Neuronal stem cell (in vitro differentiated cells): Measurements from ENCODE around the gene MON1B.

Experiments
- DNase-seq: peaks from one replicate; pipeline ENCODE4 v3.0.0-alpha.2; 2013; ENCODE audit warnings: low spot score
- H2AFZ ChIP-seq: one replicate; pipeline ENCODE4 v1.6.1; 2013; ENCODE audit warnings: mild to moderate bottlenecking, low read length, inconsistent platforms
- H2AK5ac ChIP-seq: 2 replicates; pipeline ENCODE4 v1.6.1; 2013; ENCODE audit warnings: low read depth, mild to moderate bottlenecking, inconsistent platforms, low read length, moderate library complexity, mixed read lengths
- H2BK120ac ChIP-seq: 2 replicates; pipeline ENCODE4 v1.6.1; 2013; ENCODE audit warnings: low read depth, mild to moderate bottlenecking, inconsistent platforms, low read length, moderate library complexity, mixed read lengths
- H2BK12ac ChIP-seq: one replicate; pipeline ENCODE4 v1.6.1; 2013; ENCODE audit warnings: low read length, inconsistent platforms
- H2BK15ac ChIP-seq: 2 replicates; pipeline ENCODE4 v1.6.1; 2013; ENCODE audit warnings: mild to moderate bottlenecking, low read length, inconsistent platforms, mixed read lengths
- H2BK5ac ChIP-seq: one replicate; pipeline ENCODE4 v1.6.1; 2013; ENCODE audit warnings: inconsistent platforms, mild to moderate bottlenecking, low read length, moderate library complexity
- H3K14ac ChIP-seq: one replicate; pipeline ENCODE4 v1.6.1; 2013; ENCODE audit warnings: low read length, inconsistent platforms
- H3K18ac ChIP-seq: 2 replicates; pipeline ENCODE4 v1.6.1; 2013; ENCODE audit warnings: low read length, inconsistent platforms
- H3K23ac ChIP-seq: 2 replicates; pipeline ENCODE4 v1.6.1; 2013; ENCODE audit warnings: low read depth, mild to moderate bottlenecking, mixed read lengths, low read length, inconsistent platforms; ENCODE audit not compliant: poor library complexity
- H3K27ac ChIP-seq: replicated peaks from 3 replicates; pipeline ENCODE4 v1.5.1; 2013; ENCODE audit warnings: low read length, inconsistent platforms
- H3K27me3 ChIP-seq, 3 experiments: 2 replicates each; pipeline ENCODE4 v1.6.1; 2013; ENCODE audit warnings: low read length in 3 of 3, mild to moderate bottlenecking in 2 of 3, inconsistent platforms in 1 of 3, low read depth in 1 of 3, mixed read lengths in 1 of 3, moderate library complexity in 1 of 3; ENCODE audit not compliant: control insufficient read depth in 3 of 3, insufficient read depth in 3 of 3
- H3K36me3 ChIP-seq, 2 donors: replicated peaks in 1 of 2; 2 replicates each; pipeline ENCODE4 v1.6.1; 2013; ENCODE audit warnings: low read length in 2 of 2; ENCODE audit not compliant: control insufficient read depth in 2 of 2, insufficient read depth in 2 of 2
- H3K4ac ChIP-seq: 2 replicates; pipeline ENCODE4 v1.6.1; 2013; ENCODE audit warnings: inconsistent platforms, mild to moderate bottlenecking, low read length, moderate library complexity
- H3K4me1 ChIP-seq, 2 donors: 1 replicate in 1 of 2; 2 replicates in 1 of 2; pipeline ENCODE4 v1.6.1; 2013; ENCODE audit warnings: low read length in 2 of 2, low read depth in 1 of 2; ENCODE audit not compliant: control insufficient read depth in 2 of 2, insufficient read depth in 1 of 2
- H3K4me2 ChIP-seq: one replicate; pipeline ENCODE4 v1.6.1; 2013; ENCODE audit warnings: mild to moderate bottlenecking, low read length, inconsistent platforms; ENCODE audit not compliant: insufficient read depth, poor library complexity, severe bottlenecking
- H3K4me3 ChIP-seq, 2 donors: 2 replicates each; pipeline ENCODE4 v1.5.1; 2013; ENCODE audit warnings: low read length in 2 of 2, mild to moderate bottlenecking in 2 of 2, inconsistent platforms in 1 of 2, moderate library complexity in 1 of 2
- H3K79me1 ChIP-seq: one replicate; pipeline ENCODE4 v1.6.1; 2013; ENCODE audit warnings: low read depth, mild to moderate bottlenecking, inconsistent platforms, low read length, moderate library complexity
- H3K9ac ChIP-seq: one replicate; pipeline ENCODE4 v1.6.1; 2013; ENCODE audit warnings: mild to moderate bottlenecking, low read depth, low read length, inconsistent platforms; ENCODE audit not compliant: poor library complexity
- H3K9me3 ChIP-seq, 2 donors: replicated peaks in 1 of 2; 2 replicates each; pipeline versions ENCODE3 to v1.6.1; 2013; ENCODE audit warnings: low read length in 2 of 2, mild to moderate bottlenecking in 2 of 2, inconsistent platforms in 1 of 2, low read depth in 1 of 2, mixed read lengths in 1 of 2, moderate library complexity in 1 of 2; ENCODE audit not compliant: control insufficient read depth in 2 of 2, insufficient read depth in 1 of 2
- H4K8ac ChIP-seq: one replicate; pipeline ENCODE4 v1.6.1; 2013; ENCODE audit warnings: low read depth, mild to moderate bottlenecking, inconsistent platforms, low read length, moderate library complexity
- H4K91ac ChIP-seq: one replicate; pipeline ENCODE4 v1.6.1; 2013; ENCODE audit warnings: low read length, low read depth, mild to moderate bottlenecking, inconsistent platforms; ENCODE audit not compliant: poor library complexity
- WGBS, 2 donors: extraction: QIAGEN DNeasy Blood & Tissue Kit; methylation state at CpG; one replicate each; pipeline ENCODE4 v1.1.7; 2013; ENCODE audit warnings: missing lambda C conversion rate in 2 of 2, mixed read lengths in 1 of 2; ENCODE audit not compliant: insufficient read length in 2 of 2, insufficient replicate concordance in 1 of 2; ENCODE audit errors: extremely low coverage in 2 of 2; 5-methylcytosine and 5-hydroxymethylcytosine counted together

Gene MON1B

DNA sequence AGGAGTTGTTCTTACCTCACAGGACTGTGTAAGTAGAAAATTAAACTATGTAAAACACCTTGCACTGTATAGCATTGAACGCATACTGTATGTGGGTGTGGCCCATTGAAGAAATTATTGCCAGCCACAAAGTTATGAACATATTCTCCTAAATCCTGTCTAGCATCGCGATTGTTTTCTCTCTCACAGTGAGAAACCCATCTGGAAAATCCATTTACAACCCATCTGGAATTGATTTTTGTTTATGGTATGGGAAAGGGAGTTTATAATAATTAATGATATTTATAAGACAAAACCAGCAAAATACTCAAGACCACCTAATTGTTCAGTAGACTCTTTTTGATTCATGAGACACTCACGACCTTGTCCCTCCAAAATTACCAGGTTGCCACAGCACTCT is 22.1 kb upstream of the MON1B start:
- Histone ChIP-seq H4K8ac (no peak overlapping the region), H3K79me1 (no peaks in the 10 kb centered on the region), H3K23ac (no peak overlapping the region), H3K14ac (no peak overlapping the region), H3K9me3 (no peaks in the 10 kb centered on the region), H3K4me3 (no peak overlapping the region), H3K4ac (no peak overlapping the region), H2AFZ (no peak overlapping the region), H3K36me3 (no peaks in the 10 kb centered on the region), H3K9ac (no peak overlapping the region), H3K27ac (no peak overlapping the region), H3K4me2 (no peak overlapping the region), H3K18ac (no peak overlapping the region), H2BK5ac (no peak overlapping the region), H2BK12ac (no peak overlapping the region), H2AK5ac (no peak overlapping the region), H3K27me3 (no peaks in the 10 kb centered on the region), H2BK120ac (no peak overlapping the region), H3K4me1 (no peaks in the 10 kb centered on the region), H2BK15ac (no peak overlapping the region), H4K91ac (no peak overlapping the region)
- WGBS, 2 donors: no CpG with 5 or more reads among the region's 4 CpGs
- DNase-seq: no peak

DNA sequence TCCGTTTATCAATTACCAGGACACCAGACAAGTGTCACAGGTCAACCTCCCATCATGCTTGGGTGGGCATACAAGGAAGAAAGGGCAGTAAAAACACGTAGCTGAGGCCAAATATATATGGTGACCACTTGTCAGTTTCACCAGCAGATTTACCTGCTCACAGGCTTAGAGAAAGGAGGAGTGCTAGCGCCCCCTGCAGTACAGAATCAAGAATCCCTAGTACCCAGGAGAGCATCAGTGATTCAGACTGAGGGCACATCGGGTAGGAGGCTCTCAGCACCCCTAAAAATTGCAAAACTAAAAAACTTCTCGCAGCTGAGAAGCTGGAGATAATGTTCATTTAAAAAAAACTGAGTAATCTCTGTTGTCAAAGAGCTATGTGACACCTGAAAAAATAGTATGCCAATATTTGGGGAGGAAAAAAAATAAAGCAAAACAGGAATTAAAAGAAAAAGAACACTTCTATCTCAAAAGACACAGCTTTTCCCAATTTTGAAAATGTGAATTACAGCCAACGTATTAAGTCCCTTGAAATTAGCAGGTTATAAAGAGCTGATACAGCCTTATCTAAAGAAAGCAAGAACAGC is 21.2 kb upstream of the MON1B start:
- DNase-seq: peak; percentile 70
- no peak overlapping the region for H2BK120ac ChIP-seq
- H3K18ac ChIP-seq: no peak overlapping the region
- H4K91ac ChIP-seq: no peak overlapping the region
- H3K79me1 ChIP-seq: no peaks in the 10 kb centered on the region
- no peak overlapping the region for H3K23ac ChIP-seq
- H3K14ac ChIP-seq: no peak overlapping the region
- no peak overlapping the region for H3K27ac ChIP-seq
- H2BK12ac ChIP-seq: no peak overlapping the region
- no peak overlapping the region for H2AK5ac ChIP-seq
- no peaks in the 10 kb centered on the region for H3K27me3 ChIP-seq
- H3K4ac ChIP-seq: no peak overlapping the region
- no peaks in the 10 kb centered on the region for H3K9me3 ChIP-seq
- no peak overlapping the region for H2AFZ ChIP-seq
- H3K4me2 ChIP-seq: no peak overlapping the region
- H3K4me1 ChIP-seq: no peaks in the 10 kb centered on the region
- no peak overlapping the region for H3K4me3 ChIP-seq
- H3K9ac ChIP-seq: no peak overlapping the region
- no peaks in the 10 kb centered on the region for H3K36me3 ChIP-seq
- H4K8ac ChIP-seq: no peak overlapping the region
- H2BK15ac ChIP-seq: no peak overlapping the region
- no CpG with 5 or more reads among the region's 6 CpGs for WGBS, 2 donors
- H2BK5ac ChIP-seq: no peak overlapping the region

DNA sequence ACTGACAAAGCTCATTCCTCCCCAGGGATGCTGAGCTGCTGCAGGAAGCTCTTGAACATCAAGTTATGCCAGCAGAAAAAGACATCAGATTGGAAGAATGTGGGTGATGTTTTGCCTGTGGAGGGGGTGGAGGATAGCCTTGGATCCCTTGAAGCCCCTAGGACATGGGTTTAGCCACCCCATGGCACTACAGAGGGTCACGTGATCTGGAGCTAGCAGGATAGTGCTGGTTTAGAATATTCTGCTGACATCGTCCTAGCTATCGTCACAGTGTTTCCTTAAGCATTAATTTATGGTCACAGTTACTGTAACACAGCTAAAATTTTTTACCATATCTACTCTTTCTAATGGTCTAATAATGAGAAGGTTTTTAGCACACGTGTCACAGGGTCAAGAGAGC is 20.2 kb upstream of the MON1B start:
- Histone ChIP-seq H2BK5ac (no peak overlapping the region), H3K36me3 (no peaks in the 10 kb centered on the region), H4K8ac (no peak overlapping the region), H3K27me3 (no peaks in the 10 kb centered on the region), H2AFZ (no peak overlapping the region), H2BK120ac (no peak overlapping the region), H3K79me1 (no peaks in the 10 kb centered on the region), H4K91ac (no peak overlapping the region), H2BK12ac (no peak overlapping the region), H3K9ac (no peak overlapping the region), H3K4ac (no peak overlapping the region), H3K4me3 (no peak overlapping the region), H3K4me1 (no peaks in the 10 kb centered on the region), H3K9me3 (no peaks in the 10 kb centered on the region), H3K18ac (no peak overlapping the region), H3K4me2 (no peak overlapping the region), H3K27ac (no peak overlapping the region), H2AK5ac (no peak overlapping the region), H3K23ac (no peak overlapping the region), H3K14ac (no peak overlapping the region), H2BK15ac (no peak overlapping the region)
- WGBS, 2 donors: no CpG with 5 or more reads among the region's 4 CpGs
- no peak for DNase-seq

DNA sequence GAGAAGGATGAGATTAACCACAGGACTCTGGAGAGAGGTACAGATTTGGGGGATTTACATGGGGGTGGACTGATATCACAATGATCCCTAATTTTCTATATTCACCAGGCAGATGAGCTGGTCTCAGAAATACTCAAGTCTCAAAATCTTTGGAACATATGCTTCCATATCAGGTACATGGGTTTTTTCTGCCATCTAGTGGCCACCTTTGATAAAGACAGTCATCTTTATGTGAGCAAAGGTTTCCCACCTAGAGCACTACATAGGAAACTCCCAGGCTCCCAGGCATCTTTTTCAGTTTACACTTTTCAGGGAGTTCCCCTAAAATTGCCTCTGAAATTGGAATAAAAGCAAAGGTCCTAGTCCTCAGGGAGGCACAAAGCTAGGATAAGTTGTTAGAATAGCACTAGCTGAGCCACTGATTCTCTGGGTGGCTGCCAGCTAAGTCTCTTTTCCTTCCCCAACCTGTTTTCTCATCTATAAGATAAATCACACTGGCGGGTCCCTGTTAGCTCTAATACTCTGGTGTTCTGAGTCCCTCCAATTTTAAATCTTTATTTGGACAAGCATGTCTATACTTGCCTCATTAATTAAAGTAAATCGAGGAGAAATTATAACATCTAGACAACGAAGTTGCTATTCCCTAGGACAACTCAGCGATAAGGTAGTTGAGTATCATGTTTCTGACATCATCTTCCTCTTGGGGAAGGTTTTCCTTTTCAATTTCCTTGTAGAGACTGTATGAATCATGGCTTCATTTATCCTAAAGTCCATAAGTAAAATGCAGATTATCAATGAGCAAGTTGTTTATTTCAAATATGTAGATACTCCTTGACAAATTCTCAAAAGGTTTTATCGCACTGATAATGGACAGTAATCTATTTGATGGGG is 19.0 kb upstream of the MON1B start:
- Histone ChIP-seq H3K36me3 (no peaks in the 10 kb centered on the region), H3K14ac (no peak overlapping the region), H4K91ac (no peak overlapping the region), H3K79me1 (no peaks in the 10 kb centered on the region), H2AFZ (no peak overlapping the region), H2BK120ac (no peak overlapping the region), H3K27me3 (no peaks in the 10 kb centered on the region), H2BK15ac (no peak overlapping the region), H4K8ac (no peak overlapping the region), H2AK5ac (no peak overlapping the region), H2BK12ac (no peak overlapping the region), H3K9ac (no peak overlapping the region), H3K23ac (no peak overlapping the region), H3K9me3 (no peaks in the 10 kb centered on the region), H3K4me2 (no peak overlapping the region), H3K27ac (no peak overlapping the region), H3K4me3 (no peak overlapping the region), H3K4me1 (no peaks in the 10 kb centered on the region), H2BK5ac (no peak overlapping the region), H3K4ac (no peak overlapping the region), H3K18ac (no peak overlapping the region)
- no CpG with 5 or more reads among the region's 5 CpGs for WGBS, 2 donors
- peak; percentile 66 for DNase-seq
